Breast epithelium (tissue), 3 donors: ENCODE data around the gene AAMP.

ENCODE experiments used
- CTCF ChIP-seq, 3 donors: fragments of 450-650 bp; IDR thresholded peaks; one replicate each; pipeline ENCODE4 v1.5.1; 2016 to 2017; ENCODE audit warnings: antibody characterized with exemption in 3 of 3, mild to moderate bottlenecking in 3 of 3, moderate library complexity in 3 of 3
- POLR2A ChIP-seq: fragments of 450-650 bp; IDR thresholded peaks from one replicate; pipeline ENCODE4 v1.6.1; 2016; ENCODE audit warnings: antibody characterized with exemption, mild to moderate bottlenecking, moderate library complexity

GRCh38 chr2:218218268-218219185, 51.4 kb downstream of the AAMP start:
- TF ChIP-seq POLR2A (no peak), CTCF (IDR thresholded peaks at IDR 0.05) (no peak)
